Measurements from ENCODE around the gene PRPS1.
A peak's percentile ranks its signal among the peaks of the same experiment; 100 is the strongest.
"Not testable (repeated sequence)": the region's sequence is repeated elsewhere in the genome, so short reads cannot be mapped to it uniquely, and the experiment has no call there.

PRPS1 gene

DNA sequence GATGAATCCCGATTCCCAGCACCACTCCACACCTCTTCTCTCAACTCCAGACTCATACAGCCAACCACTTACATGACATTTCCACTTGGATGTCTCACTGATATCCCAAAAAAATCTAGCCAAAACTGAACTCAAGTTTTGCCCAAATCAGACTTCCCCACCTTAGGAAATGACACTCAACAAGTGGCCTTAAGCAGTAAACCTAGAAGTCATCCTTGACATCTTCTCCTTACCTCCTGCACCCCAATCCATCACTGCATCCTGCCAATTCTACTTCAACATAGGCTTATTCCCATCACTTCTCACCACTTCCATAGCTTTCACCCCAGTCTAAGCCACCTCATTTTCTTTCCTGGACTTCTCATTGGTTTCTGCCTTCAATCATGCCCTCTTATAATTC lies 39.1 kb downstream of the PRPS1 start:
- no peak for DNase-seq (ENCODE audit: low read depth)
- TF ChIP-seq CTCF (conservative IDR thresholded peaks at IDR 0.05; ENCODE audit: low read depth, low read length), result no peak
- no peak overlapping the region for H3K4me3 ChIP-seq (ENCODE audit: low read length)

DNA sequence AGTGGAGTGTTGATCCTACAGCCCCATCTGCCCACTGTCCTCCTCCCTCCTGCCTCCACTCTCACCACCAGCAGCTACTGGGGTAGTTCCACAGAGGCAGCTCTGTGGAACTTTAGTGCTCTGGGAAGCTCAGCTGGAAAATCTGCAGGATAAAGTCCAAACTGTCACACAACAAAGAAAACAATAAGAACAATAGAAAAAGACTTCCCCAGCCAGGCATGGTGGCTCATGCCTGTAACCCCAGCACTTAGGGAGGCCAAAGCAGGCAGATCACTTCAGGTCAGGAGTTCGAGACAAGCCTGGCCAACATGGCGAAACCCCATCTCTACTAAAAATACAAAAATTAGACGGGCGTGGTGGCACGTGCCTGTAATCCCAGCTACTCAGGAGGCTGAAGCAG lies 40.4 kb downstream of the PRPS1 start:
- H3K4me3 ChIP-seq (ENCODE audit: low read length), result not testable (repeated sequence)

DNA sequence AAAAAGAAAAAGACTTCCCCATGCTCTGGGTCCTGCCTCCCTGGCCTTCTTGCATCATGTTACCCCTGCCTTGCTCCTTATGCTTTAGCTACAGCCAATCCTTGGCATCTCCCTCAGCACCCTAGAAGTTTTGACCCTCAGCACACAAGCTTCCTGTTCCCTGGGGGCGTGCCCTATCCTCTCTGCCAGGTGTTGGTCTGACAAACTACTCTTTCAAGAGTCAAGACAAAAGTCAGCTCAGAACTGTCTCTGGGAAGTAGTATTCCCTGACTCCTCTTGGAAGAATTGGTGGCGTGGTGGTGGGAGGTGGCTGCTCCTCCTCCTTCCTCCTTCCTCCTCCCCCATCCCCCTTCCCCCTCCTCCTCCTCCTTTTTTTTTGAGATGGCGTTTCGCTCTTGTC lies 41.0 kb downstream of the PRPS1 start:
- no peak for DNase-seq (ENCODE audit: low read depth)
- no peak for TF ChIP-seq CTCF (conservative IDR thresholded peaks at IDR 0.05; ENCODE audit: low read depth, low read length)

More for the DNA sequence above, 40.4 kb downstream of the PRPS1 start:
- not testable (repeated sequence) for DNase-seq (ENCODE audit: low read depth)

DNA sequence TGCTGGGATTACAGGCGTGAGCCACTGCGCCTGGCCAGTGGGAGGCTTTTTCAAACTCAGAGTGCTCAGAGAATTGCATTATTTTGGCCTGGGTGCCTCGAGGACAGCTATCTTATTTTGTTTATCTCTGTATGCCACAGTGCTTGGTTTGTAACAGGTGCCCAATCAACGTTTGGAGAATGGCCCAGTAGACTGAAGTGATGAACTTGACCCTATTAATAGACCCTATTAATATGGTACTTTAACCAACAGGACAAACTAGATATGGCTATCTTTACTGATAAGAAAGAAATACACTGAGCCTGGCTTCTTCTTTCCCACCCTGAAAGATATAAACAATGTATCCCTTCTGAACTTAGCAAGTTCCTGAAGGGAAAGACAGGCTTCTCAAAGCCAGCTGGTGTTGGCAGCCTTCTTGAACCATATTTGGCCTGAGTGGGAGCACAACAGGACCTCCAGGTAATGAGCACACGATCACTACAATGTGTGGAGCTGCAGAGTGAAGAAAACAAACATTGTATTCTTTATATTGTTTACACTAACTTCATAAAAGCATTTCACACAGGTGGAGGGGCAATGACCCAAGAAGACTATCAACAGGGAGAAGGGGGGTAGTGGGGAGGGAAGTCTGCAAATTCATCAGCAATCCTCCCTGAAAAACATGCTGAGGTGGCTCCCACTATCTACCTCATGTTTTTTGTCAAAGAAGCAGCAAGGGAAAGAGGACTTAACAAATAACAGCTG lies 41.7 kb downstream of the PRPS1 start:
- no peak for DNase-seq (ENCODE audit: low read depth)
- TF ChIP-seq CTCF (conservative IDR thresholded peaks at IDR 0.05; ENCODE audit: low read depth, low read length), result no peak

More for the DNA sequence above, 41.0 kb downstream of the PRPS1 start:
- H3K4me3 ChIP-seq (ENCODE audit: low read length), result no peak overlapping the region

GRCh38 chrX:107671256-107671655 lies 42.9 kb downstream of the PRPS1 start:
- not testable (repeated sequence) for DNase-seq (ENCODE audit: low read depth); H3K4me3 ChIP-seq (ENCODE audit: low read length)

More for the DNA sequence above, 41.7 kb downstream of the PRPS1 start:
- H3K4me3 ChIP-seq (ENCODE audit: low read length), result no peak overlapping the region

DNA sequence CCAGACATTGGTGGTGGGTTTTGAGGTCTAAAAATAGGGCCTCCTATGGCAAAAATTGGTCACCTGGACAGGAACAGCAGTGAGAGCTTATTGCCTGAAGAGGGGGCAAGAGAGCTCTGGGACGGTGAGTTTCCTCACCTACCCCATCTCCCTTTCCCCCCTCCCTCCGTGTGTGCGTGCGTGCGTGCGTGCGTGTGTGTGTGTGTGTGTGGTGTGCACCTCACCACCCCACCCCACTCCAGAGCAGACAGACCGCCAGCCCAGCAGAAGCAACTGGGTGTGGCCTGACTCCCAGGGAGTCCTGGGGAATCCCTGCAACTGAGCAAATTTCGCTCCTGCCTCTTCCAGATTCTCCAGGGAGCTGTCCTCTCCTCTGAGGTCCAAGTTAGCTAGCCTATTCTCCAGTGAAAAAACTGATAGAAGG lies 44.7 kb downstream of the PRPS1 start:
- no peak overlapping the region for H3K4me3 ChIP-seq (ENCODE audit: low read length)
- DNase-seq (ENCODE audit: low read depth), result no peak
- TF ChIP-seq CTCF (conservative IDR thresholded peaks at IDR 0.05; ENCODE audit: low read depth, low read length), result peak; percentile 75

- H3K4me3 ChIP-seq (ENCODE audit: low read length), result no peak overlapping the region
- DNase-seq (ENCODE audit: low read depth), result no peak
- no peak for TF ChIP-seq CTCF (conservative IDR thresholded peaks at IDR 0.05; ENCODE audit: low read depth, low read length)
These were observed 45.1 kb downstream of the PRPS1 start for GRCh38 chrX:107673431-107673830.

- DNase-seq (ENCODE audit: low read depth), result no peak
- no peak overlapping the region for H3K4me3 ChIP-seq (ENCODE audit: low read length)
- TF ChIP-seq CTCF (conservative IDR thresholded peaks at IDR 0.05; ENCODE audit: low read depth, low read length), result no peak
These were observed 45.7 kb downstream of the PRPS1 start for GRCh38 chrX:107673933-107674479.

All from retinal pigment epithelial cell (primary cell).